Spleen (tissue), 7 donors: ENCODE data around the gene PNKD.

Experiments used
- POLR2AphosphoS5 ChIP-seq, 3 donors: sonication (generic); formaldehyde crosslinking; IDR thresholded peaks; one replicate each; pipeline ENCODE4 v1.5.1; 2017; ENCODE audit warnings: antibody characterized with exemption in 3 of 3
- TF ChIP-seq, protein P1 (sequence below), 11 experiments: fragments of 200-600 bp in 7 of 11; fragments of 450-650 bp in 4 of 11; sonication (generic) in 4 of 11; IDR thresholded peaks in 8 of 11; conservative IDR thresholded peaks in 3 of 11; 1 replicate in 7 of 11; 2 replicates in 4 of 11; pipeline versions ENCODE4 v1.4.0 to v1.8.0; 2016 to 2021; ENCODE audit warnings: antibody characterized with exemption in 11 of 11, inconsistent platforms in 4 of 11, mild to moderate bottlenecking in 1 of 11
- donor health status: DM: no; HTN: no; CAD: no; lungs with moderate emphysema.
- donor health status: DM: no; HTN: no; CAD: no.
- donor health status: DM: no; HTN: no; CAD: no.

GRCh38 chr2:218343591-218343990 lies 73.3 kb downstream of the PNKD start:
- TF ChIP-seq, protein P1, sequence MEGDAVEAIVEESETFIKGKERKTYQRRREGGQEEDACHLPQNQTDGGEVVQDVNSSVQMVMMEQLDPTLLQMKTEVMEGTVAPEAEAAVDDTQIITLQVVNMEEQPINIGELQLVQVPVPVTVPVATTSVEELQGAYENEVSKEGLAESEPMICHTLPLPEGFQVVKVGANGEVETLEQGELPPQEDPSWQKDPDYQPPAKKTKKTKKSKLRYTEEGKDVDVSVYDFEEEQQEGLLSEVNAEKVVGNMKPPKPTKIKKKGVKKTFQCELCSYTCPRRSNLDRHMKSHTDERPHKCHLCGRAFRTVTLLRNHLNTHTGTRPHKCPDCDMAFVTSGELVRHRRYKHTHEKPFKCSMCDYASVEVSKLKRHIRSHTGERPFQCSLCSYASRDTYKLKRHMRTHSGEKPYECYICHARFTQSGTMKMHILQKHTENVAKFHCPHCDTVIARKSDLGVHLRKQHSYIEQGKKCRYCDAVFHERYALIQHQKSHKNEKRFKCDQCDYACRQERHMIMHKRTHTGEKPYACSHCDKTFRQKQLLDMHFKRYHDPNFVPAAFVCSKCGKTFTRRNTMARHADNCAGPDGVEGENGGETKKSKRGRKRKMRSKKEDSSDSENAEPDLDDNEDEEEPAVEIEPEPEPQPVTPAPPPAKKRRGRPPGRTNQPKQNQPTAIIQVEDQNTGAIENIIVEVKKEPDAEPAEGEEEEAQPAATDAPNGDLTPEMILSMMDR (IDR thresholded peaks at IDR 0.05 in 8 of 11, conservative IDR thresholded peaks at IDR 0.05 in 3 of 11) = no peak
- no peak for TF ChIP-seq POLR2AphosphoS5 (IDR thresholded peaks at IDR 0.05)
